WTC11 (cell line): ENCODE data around the gene SMAD9.

Experiments
- ATF3 ChIP-seq: sonication (generic); formaldehyde crosslinking; conservative IDR thresholded peaks from 2 replicates; pipeline ENCODE4 v1.8.1; 2022; ENCODE audit warnings: mild to moderate bottlenecking, missing genetic modification reagents
- FOXK1 ChIP-seq: sonication (generic); formaldehyde crosslinking; IDR thresholded peaks from 2 replicates; pipeline ENCODE4 v1.8.0; 2022; ENCODE audit warnings: mild to moderate bottlenecking, moderate library complexity, missing genetic modification reagents
- KAT7 ChIP-seq: sonication (generic); formaldehyde crosslinking; IDR thresholded peaks from 2 replicates; pipeline ENCODE4 v1.8.1; 2023; ENCODE audit warnings: missing genetic modification reagents, mild to moderate bottlenecking, borderline replicate concordance
- STAT6 ChIP-seq: sonication (generic); formaldehyde crosslinking; conservative IDR thresholded peaks from 2 replicates; pipeline ENCODE4 v1.8.1; 2023; ENCODE audit warnings: mild to moderate bottlenecking, low read depth, missing genetic modification reagents, moderate library complexity
- TCF7 ChIP-seq: sonication (generic); formaldehyde crosslinking; IDR thresholded peaks from 2 replicates; pipeline ENCODE4 v1.8.0; 2022; ENCODE audit warnings: mild to moderate bottlenecking, low read depth, missing genetic modification reagents, moderate library complexity
- ZNF232 ChIP-seq: sonication (generic); formaldehyde crosslinking; IDR thresholded peaks from 2 replicates; pipeline ENCODE4 v1.8.0; 2022; ENCODE audit warnings: mild to moderate bottlenecking, missing genetic modification reagents
- TF ChIP-seq, protein P1 (sequence below): fragments of 200-600 bp; IDR thresholded peaks from 2 replicates; pipeline ENCODE4 v1.8.0; 2022; ENCODE audit warnings: antibody characterized with exemption
- TF ChIP-seq, protein P2 (sequence below): sonication (generic); formaldehyde crosslinking; IDR thresholded peaks from 2 replicates; pipeline ENCODE4 v1.8.1; 2022; ENCODE audit warnings: mild to moderate bottlenecking, missing genetic modification reagents, moderate library complexity, borderline replicate concordance

- TF ChIP-seq, protein P1, sequence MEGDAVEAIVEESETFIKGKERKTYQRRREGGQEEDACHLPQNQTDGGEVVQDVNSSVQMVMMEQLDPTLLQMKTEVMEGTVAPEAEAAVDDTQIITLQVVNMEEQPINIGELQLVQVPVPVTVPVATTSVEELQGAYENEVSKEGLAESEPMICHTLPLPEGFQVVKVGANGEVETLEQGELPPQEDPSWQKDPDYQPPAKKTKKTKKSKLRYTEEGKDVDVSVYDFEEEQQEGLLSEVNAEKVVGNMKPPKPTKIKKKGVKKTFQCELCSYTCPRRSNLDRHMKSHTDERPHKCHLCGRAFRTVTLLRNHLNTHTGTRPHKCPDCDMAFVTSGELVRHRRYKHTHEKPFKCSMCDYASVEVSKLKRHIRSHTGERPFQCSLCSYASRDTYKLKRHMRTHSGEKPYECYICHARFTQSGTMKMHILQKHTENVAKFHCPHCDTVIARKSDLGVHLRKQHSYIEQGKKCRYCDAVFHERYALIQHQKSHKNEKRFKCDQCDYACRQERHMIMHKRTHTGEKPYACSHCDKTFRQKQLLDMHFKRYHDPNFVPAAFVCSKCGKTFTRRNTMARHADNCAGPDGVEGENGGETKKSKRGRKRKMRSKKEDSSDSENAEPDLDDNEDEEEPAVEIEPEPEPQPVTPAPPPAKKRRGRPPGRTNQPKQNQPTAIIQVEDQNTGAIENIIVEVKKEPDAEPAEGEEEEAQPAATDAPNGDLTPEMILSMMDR, result no peak
- TF ChIP-seq TCF7 (no peak), FOXK1 (CRISPR knock-in tag) (no peak), STAT6 (CRISPR knock-in tag) (no peak), ZNF232 (CRISPR knock-in tag) (no peak), KAT7 (no peak), ATF3 (CRISPR knock-in tag) (no peak)
- TF ChIP-seq, protein P2, sequence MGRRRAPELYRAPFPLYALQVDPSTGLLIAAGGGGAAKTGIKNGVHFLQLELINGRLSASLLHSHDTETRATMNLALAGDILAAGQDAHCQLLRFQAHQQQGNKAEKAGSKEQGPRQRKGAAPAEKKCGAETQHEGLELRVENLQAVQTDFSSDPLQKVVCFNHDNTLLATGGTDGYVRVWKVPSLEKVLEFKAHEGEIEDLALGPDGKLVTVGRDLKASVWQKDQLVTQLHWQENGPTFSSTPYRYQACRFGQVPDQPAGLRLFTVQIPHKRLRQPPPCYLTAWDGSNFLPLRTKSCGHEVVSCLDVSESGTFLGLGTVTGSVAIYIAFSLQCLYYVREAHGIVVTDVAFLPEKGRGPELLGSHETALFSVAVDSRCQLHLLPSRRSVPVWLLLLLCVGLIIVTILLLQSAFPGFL, result no peak
Observed at GRCh38 chr13:36834299-36834698, 85.7 kb downstream of the SMAD9 start.
